HUES64 (cell line): ENCODE data around the gene PIP5K1B.

Source experiments
- H3K27ac ChIP-seq: 2 replicates; pipeline ENCODE4 v1.7.0; 2013; ENCODE audit warnings: low read depth, low read length, inconsistent platforms
- H3K27me3 ChIP-seq: 2 replicates; pipeline ENCODE4 v1.6.1; 2013; ENCODE audit warnings: mild to moderate bottlenecking, low read length; ENCODE audit not compliant: insufficient read depth
- H3K36me3 ChIP-seq: 2 replicates; pipeline ENCODE4 v1.6.1; 2013; ENCODE audit warnings: mild to moderate bottlenecking, low read length; ENCODE audit not compliant: insufficient read depth
- H3K4me1 ChIP-seq: 2 replicates; pipeline ENCODE4 v1.6.1; 2013; ENCODE audit warnings: mild to moderate bottlenecking, low read length, moderate library complexity; ENCODE audit not compliant: insufficient read depth
- H3K4me3 ChIP-seq: 2 replicates; pipeline ENCODE4 v1.5.1; 2013; ENCODE audit warnings: mild to moderate bottlenecking, low read length, moderate library complexity
- H3K9ac ChIP-seq: 2 replicates; pipeline ENCODE4 v1.6.1; 2013; ENCODE audit warnings: mild to moderate bottlenecking, low read depth, low read length
- H3K9me3 ChIP-seq: 2 replicates; pipeline ENCODE4 v1.6.1; 2013; ENCODE audit warnings: low read depth, low read length; ENCODE audit not compliant: insufficient read depth
- WGBS: fragments of 150-250, 120-280 bp; methylation state at CpG from one replicate; pipeline ENCODE4 v1.1.7; 2013; ENCODE audit warnings: missing lambda C conversion rate; 5-methylcytosine and 5-hydroxymethylcytosine counted together

PIP5K1B gene

GRCh38 chr9:68821911-68822310 lies 116.9 kb downstream of the PIP5K1B start:
- Histone ChIP-seq H3K27me3 (no peaks in the 10 kb centered on the region), H3K4me3 (no peak overlapping the region), H3K27ac (no peak overlapping the region), H3K9me3 (no peaks in the 10 kb centered on the region), H3K4me1 (peaks cover 13% of the 10 kb centered on the region), H3K9ac (no peak overlapping the region), H3K36me3 (no peaks in the 10 kb centered on the region)
- WGBS: 88% methylated on average over 2 of the region's 2 CpGs

GRCh38 chr9:68822596-68823165 lies 117.6 kb downstream of the PIP5K1B start:
- Histone ChIP-seq H3K36me3 (no peaks in the 10 kb centered on the region), H3K27me3 (no peaks in the 10 kb centered on the region), H3K27ac (no peak overlapping the region), H3K4me3 (no peak overlapping the region), H3K4me1 (peaks cover 13% of the 10 kb centered on the region), H3K9me3 (no peaks in the 10 kb centered on the region), H3K9ac (no peak overlapping the region)
- 90% methylated on average over 6 of the region's 6 CpGs for WGBS

GRCh38 chr9:68825762-68826472 lies 120.9 kb downstream of the PIP5K1B start:
- Histone ChIP-seq H3K27ac (no peak overlapping the region), H3K27me3 (no peaks in the 10 kb centered on the region), H3K36me3 (no peaks in the 10 kb centered on the region), H3K4me3 (no peak overlapping the region), H3K9me3 (no peaks in the 10 kb centered on the region), H3K4me1 (peaks cover 13% of the 10 kb centered on the region), H3K9ac (no peak overlapping the region)
- WGBS: 45% methylated on average over 9 of the region's 9 CpGs

DNA sequence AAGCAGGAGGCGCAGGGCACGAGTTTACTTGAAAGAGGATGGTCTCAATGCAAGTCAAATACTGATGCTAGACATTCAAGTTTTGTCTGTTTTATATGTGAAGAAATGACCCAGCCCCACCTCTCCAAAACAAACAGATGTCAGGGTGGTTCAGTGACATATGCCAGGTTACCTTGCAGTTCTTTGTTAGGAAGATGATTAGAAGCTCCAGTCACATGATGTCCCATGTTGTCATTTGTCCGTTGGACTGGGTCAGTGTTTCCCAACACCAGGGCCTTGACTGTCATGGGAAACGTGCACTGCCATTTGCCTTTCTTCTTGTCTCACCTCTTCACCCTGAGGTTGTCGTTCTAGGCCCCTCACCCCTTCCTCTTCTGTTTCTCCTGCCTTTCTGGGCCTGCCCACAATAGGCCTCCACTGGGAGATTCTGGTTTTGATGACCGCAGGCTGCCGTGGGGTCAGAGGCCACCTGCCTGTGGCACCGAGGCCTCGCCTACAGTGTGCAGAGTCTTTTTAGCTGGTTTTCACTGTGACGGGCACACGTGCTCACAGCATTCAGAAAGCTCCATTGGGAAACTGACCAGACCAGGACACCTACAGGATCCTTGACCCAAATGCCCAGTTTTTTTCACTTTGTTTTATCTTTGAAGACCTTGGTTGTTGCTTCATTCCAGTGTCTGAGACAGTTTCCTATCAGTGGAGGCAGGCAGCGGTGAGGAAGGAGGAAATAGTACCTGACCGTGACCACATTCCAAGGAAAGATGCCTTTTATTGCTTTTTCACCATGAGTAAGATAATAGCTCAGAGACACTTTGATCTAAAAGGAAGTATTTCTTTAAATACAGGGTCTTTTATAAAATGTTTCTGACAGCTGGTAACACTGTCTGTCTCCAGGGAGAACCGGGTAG lies 123.1 kb downstream of the PIP5K1B start:
- H3K4me1 ChIP-seq: peaks cover 13% of the 10 kb centered on the region
- H3K27me3 ChIP-seq: no peaks in the 10 kb centered on the region
- H3K36me3 ChIP-seq: no peaks in the 10 kb centered on the region
- no peak overlapping the region for H3K4me3 ChIP-seq
- H3K9ac ChIP-seq: no peak overlapping the region
- no peaks in the 10 kb centered on the region for H3K9me3 ChIP-seq
- H3K27ac ChIP-seq: no peak overlapping the region
- WGBS: 95% methylated on average over 14 of the region's 14 CpGs

GRCh38 chr9:68832101-68832500 lies 127.1 kb downstream of the PIP5K1B start:
- no peaks in the 10 kb centered on the region for H3K27me3 ChIP-seq
- H3K9ac ChIP-seq: no peak overlapping the region

DNA sequence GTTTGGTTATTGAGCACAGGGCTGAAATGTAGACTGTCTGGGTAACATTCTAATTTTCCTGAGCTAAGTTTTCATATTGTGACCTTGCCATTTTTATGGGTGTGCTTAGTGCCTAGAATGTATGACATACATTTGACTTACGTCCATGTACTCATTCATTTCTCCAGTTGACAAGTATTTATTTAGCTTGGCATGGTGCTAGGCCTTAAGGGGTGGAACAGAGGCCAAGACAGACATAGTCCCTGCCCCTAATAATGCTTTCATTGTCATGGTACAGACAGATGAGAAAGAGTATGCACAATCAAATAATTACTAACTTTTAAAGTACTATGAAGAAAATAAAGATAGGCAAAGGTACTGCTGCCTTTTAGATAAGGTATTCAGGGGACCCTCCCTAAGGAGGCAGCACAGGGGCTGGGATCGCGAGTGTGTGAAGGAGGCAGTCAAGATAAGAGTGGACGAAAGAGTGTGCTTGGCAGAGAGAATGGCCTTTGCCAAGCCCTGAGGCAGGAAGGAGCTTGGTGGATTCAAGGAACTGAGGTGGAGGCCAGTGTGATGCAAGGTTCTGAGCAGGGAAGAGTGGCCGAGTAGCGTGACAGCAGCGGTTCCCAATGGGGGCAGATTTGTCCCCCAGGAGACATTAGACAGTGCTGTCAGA lies 128.0 kb downstream of the PIP5K1B start:
- no peak overlapping the region for H3K9ac ChIP-seq
- no peaks in the 10 kb centered on the region for H3K9me3 ChIP-seq
- H3K36me3 ChIP-seq: no peaks in the 10 kb centered on the region
- H3K27ac ChIP-seq: no peak overlapping the region
- H3K27me3 ChIP-seq: no peaks in the 10 kb centered on the region
- H3K4me1 ChIP-seq: no peaks in the 10 kb centered on the region; the same call in 1 of the 2 replicates
- 94% methylated on average over 7 of the region's 7 CpGs for WGBS
- H3K4me3 ChIP-seq: no peak overlapping the region

More at GRCh38 chr9:68832101-68832500, 127.1 kb downstream of the PIP5K1B start:
- Histone ChIP-seq H3K27ac (no peak overlapping the region), H3K9me3 (no peaks in the 10 kb centered on the region), H3K4me3 (no peak overlapping the region), H3K36me3 (no peaks in the 10 kb centered on the region), H3K4me1 (no peaks in the 10 kb centered on the region; the same call in 1 of the 2 replicates)

DNA sequence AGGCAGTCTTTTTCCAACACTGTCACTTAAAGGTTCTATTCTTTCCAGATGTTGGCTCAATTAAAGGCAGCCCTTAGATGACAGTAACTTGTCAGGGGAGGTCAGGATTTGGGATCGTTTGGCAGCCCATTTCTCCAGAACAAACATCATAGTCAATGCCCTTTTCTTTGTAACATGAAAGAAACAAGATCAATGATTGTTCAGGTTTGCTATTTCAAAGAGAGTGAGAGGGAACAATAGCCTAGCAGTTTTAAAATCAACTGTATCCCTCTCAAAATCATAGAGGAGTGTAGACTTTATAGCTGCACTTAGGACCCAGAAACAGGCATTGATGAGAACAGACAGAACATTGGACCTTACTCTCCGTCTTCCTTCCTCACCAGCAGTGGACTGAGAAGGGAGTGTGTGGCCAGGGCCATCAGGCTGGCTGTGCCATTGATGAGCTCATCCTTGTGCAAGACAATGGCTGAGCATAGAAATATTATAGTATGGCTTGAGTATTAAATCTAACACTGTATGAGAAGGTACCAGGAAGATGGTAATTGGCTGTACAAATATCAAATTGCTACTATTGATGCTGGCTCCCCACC lies 130.0 kb downstream of the PIP5K1B start:
- H3K4me3 ChIP-seq: no peak overlapping the region

DNA sequence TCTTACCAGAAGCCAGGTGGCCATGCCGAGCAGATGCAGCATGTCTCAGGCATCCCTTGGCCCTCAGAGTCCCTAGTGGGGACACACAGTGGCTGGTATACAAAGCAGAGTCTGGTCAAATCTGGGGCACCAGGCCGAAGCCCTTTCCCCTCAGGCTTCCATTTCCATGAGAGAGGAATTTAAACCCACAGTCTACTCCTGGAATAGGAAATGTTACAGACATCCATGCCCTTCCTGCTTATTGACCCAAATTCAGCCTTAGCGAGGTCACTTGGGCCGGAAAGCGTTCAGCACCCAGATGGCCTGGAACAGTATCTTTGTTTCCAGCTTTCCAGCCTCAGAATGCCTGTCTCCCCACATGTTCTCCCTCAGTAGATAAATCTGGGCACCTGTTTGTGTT lies 131.7 kb downstream of the PIP5K1B start:
- Histone ChIP-seq H3K4me1 (no peaks in the 10 kb centered on the region), H3K4me3 (no peak overlapping the region), H3K27me3 (no peaks in the 10 kb centered on the region), H3K36me3 (no peaks in the 10 kb centered on the region), H3K9me3 (no peaks in the 10 kb centered on the region), H3K9ac (no peak overlapping the region), H3K27ac (no peak overlapping the region)
- 89% methylated on average over 5 of the region's 5 CpGs for WGBS

More for the DNA sequence above, 130.0 kb downstream of the PIP5K1B start:
- no peak overlapping the region for H3K27ac ChIP-seq
- WGBS: 94% methylated on average over 2 of the region's 2 CpGs
- H3K27me3 ChIP-seq: no peaks in the 10 kb centered on the region
- no peaks in the 10 kb centered on the region for H3K9me3 ChIP-seq
- no peaks in the 10 kb centered on the region for H3K36me3 ChIP-seq
- H3K4me1 ChIP-seq: no peaks in the 10 kb centered on the region; the same call in 1 of the 2 replicates
- no peak overlapping the region for H3K9ac ChIP-seq

DNA sequence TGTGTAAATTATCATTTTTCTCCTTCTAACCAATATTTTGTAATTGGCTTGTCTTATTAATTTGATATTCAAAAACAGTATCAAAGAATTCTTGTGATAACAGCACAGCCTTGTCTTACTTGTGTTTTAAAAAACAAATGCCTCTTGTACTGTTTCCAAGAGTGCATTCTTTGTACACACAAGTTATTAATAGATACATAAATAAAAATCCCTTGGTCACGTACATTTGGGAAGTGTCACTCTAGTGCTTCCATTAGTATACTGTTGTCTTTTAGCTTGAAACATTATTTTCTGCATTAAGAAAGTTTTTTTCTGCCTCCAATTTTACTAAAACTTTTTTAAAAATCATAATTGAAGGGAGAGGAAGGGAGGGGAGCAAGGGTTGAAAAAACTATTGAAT lies 133.2 kb downstream of the PIP5K1B start:
- Histone ChIP-seq H3K4me1 (no peaks in the 10 kb centered on the region), H3K36me3 (no peaks in the 10 kb centered on the region), H3K27ac (no peak overlapping the region), H3K9ac (no peak overlapping the region), H3K4me3 (no peak overlapping the region), H3K9me3 (no peaks in the 10 kb centered on the region), H3K27me3 (no peaks in the 10 kb centered on the region)
- WGBS: 100% methylated on average over 1 of the region's 1 CpG

- Histone ChIP-seq H3K9me3 (no peaks in the 10 kb centered on the region), H3K4me3 (no peak overlapping the region), H3K9ac (no peak overlapping the region), H3K36me3 (no peaks in the 10 kb centered on the region), H3K27ac (no peak overlapping the region), H3K4me1 (no peaks in the 10 kb centered on the region), H3K27me3 (no peaks in the 10 kb centered on the region)
- 81% methylated on average over 6 of the region's 6 CpGs for WGBS
These were observed 136.4 kb downstream of the PIP5K1B start for GRCh38 chr9:68841276-68842052.
